ENCODE data around the gene ATP5F1A.

ATP5F1A gene

DNA sequence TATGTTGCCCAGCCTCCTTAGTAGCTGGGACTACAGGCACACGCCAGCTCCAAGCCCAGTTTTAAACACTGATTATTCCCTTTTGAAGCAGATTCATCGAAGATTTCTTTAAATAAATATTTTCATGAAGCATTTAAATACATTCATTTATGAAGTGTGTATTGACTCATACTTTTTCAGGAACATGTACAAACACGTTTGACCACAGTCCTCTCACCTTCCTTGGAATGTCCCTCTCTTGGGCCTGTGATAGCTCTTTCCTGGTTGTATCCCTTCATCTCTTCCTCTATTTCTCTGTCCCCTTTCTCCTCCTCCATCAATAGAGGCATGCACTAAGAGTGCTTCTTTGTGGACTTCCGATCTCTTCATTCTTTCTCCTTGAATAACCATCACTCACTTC lies 28.6 kb downstream of the ATP5F1A start:
- DNase-seq (ENCODE audit: low read depth), result no peak
- no peak overlapping the region for H3K4me3 ChIP-seq (ENCODE audit: control insufficient read depth, low read depth, low read length)
- TF ChIP-seq, protein P1, sequence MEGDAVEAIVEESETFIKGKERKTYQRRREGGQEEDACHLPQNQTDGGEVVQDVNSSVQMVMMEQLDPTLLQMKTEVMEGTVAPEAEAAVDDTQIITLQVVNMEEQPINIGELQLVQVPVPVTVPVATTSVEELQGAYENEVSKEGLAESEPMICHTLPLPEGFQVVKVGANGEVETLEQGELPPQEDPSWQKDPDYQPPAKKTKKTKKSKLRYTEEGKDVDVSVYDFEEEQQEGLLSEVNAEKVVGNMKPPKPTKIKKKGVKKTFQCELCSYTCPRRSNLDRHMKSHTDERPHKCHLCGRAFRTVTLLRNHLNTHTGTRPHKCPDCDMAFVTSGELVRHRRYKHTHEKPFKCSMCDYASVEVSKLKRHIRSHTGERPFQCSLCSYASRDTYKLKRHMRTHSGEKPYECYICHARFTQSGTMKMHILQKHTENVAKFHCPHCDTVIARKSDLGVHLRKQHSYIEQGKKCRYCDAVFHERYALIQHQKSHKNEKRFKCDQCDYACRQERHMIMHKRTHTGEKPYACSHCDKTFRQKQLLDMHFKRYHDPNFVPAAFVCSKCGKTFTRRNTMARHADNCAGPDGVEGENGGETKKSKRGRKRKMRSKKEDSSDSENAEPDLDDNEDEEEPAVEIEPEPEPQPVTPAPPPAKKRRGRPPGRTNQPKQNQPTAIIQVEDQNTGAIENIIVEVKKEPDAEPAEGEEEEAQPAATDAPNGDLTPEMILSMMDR (IDR thresholded peaks at IDR 0.05; ENCODE audit: control insufficient read depth, insufficient read depth, low read depth, low read length, missing control alignments), result no peak

DNA sequence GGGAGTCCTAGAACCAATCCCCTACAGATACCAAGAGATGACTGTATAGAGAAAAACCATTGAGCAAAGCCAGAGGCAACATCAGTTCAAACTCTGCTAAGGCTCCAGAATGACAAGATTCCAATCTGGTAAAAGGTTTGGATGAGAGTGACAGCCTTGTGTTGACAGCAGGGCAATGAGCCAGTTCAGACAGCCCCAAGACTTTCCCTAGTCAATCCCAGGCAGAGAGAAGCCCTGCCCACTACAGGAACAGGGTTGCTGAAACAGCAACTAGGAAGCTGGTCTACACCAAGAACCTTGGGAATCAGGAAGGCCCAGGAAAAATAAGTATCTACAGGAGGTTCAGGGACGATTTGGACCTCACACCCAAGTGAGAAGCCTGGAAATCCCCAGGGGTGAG lies 29.3 kb downstream of the ATP5F1A start:
- no peak for DNase-seq (ENCODE audit: low read depth)

DNA sequence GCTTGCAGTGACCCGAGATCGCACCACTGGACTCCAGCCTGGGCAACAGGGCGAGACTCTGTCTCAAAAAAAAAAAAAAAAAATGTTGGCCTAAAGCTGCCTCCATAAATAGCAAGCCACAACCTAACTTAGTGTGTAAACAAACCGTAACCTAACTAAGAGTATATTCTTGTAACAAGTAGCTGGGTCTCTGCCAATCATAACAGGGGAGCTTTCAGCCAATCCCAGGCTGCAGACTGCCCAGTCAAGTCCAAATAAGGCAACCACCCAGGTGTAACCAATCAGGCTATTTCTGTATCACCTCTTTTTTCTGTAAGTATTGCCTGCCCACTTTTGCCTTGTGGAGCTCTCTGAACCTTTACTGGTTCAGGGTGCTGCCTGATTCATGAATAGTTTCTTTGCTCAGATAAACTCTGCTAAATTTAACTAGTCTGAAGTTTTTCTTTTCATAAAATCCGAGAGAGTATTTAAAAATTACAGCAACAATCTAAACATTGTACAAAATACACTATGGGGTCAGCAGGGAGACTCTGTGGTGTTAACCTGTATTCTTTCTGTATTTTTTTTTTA lies 30.6 kb downstream of the ATP5F1A start:
- no peak for DNase-seq (ENCODE audit: low read depth)

More for the DNA sequence above, 29.3 kb downstream of the ATP5F1A start:
- TF ChIP-seq, protein P1 (IDR thresholded peaks at IDR 0.05; ENCODE audit: control insufficient read depth, insufficient read depth, low read depth, low read length, missing control alignments), result no peak
- no peak overlapping the region for H3K4me3 ChIP-seq (ENCODE audit: control insufficient read depth, low read depth, low read length)

DNA sequence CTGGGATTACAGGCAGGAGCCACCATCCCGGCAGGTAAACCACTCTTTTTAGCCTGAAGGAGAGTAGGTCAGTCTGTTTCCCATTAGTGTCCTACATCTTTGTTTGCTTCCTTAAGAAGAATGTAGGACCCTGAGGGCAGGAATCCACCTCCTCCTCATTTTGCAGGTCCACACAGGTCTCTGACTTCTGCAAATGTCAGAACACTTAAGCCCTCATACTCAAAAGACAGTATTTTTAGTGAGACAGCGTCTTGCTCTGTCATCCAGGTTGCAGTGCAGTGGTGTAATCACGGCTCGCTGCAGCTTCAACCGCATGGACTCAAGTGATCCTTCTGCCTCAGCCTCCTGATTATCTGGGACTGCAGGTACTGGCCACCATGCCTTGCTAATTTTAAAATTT lies 35.3 kb downstream of the ATP5F1A start:
- no peak for DNase-seq (ENCODE audit: low read depth)
- TF ChIP-seq, protein P1 (IDR thresholded peaks at IDR 0.05; ENCODE audit: control insufficient read depth, insufficient read depth, low read depth, low read length, missing control alignments), result no peak
- no peak overlapping the region for H3K4me3 ChIP-seq (ENCODE audit: control insufficient read depth, low read depth, low read length)

More for the DNA sequence above, 30.6 kb downstream of the ATP5F1A start:
- H3K4me3 ChIP-seq (ENCODE audit: control insufficient read depth, low read depth, low read length), result no peak overlapping the region
- TF ChIP-seq, protein P1 (IDR thresholded peaks at IDR 0.05; ENCODE audit: control insufficient read depth, insufficient read depth, low read depth, low read length, missing control alignments), result no peak

DNA sequence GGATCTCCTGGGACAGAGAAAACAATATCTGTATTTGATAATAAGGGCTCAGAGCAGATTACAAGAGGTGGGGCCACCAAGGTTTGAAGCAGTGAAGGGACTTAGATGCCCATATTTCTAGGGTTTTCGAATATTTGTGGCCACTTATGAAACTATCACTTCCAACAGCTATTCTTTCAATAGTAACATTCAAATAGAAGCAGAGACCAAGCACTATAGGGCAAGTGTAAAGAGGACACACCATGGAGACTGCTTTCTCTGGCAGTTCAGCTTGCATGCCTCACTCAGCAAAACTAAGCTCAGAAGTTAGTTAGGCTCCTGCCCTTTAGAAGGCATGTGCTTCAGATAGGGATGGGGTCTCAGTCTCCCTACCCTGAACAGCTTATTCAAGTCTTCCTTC lies 36.3 kb downstream of the ATP5F1A start:
- TF ChIP-seq, protein P1 (IDR thresholded peaks at IDR 0.05; ENCODE audit: control insufficient read depth, insufficient read depth, low read depth, low read length, missing control alignments), result no peak

DNA sequence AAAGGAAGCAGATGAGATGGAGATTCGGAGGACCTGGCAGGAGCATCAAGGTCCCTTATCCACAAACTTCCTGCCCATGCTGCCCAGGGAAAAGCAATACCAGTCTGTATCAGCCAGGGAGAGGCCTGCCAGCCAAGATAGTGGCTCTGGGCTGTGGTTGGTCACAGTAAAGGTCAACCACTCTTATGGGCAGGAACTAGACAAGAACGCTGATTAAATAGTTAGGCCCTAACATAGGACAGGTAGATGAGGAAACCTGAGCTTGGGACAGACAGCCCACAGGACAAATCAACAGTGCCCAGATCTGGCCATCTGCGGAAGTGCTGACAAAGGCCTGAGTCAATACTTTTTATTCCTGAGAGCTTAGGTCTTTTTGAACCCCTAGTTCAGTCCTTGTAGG lies 36.7 kb downstream of the ATP5F1A start:
- no peak for DNase-seq (ENCODE audit: low read depth)
- TF ChIP-seq, protein P1 (IDR thresholded peaks at IDR 0.05; ENCODE audit: control insufficient read depth, insufficient read depth, low read depth, low read length, missing control alignments), result no peak
- H3K4me3 ChIP-seq (ENCODE audit: control insufficient read depth, low read depth, low read length), result no peak overlapping the region

More for the DNA sequence above, 36.3 kb downstream of the ATP5F1A start:
- DNase-seq (ENCODE audit: low read depth), result no peak
- no peak overlapping the region for H3K4me3 ChIP-seq (ENCODE audit: control insufficient read depth, low read depth, low read length)

Data from AG09309 (cell line).